HG02884 (cell line): ENCODE data around the gene CLN6.
"Not testable (repeated sequence)": the region's sequence is repeated elsewhere in the genome, so short reads cannot be mapped to it uniquely, and the experiment has no call there.

Experiments
- ATAC-seq: cut with Tn5 transposase; IDR thresholded peaks from one replicate; pipeline ENCODE4 v1.9.1; 2021; ENCODE audit warnings: mild to moderate bottlenecking, moderate library complexity; ENCODE audit not compliant: unreplicated experiment

Gene CLN6

DNA sequence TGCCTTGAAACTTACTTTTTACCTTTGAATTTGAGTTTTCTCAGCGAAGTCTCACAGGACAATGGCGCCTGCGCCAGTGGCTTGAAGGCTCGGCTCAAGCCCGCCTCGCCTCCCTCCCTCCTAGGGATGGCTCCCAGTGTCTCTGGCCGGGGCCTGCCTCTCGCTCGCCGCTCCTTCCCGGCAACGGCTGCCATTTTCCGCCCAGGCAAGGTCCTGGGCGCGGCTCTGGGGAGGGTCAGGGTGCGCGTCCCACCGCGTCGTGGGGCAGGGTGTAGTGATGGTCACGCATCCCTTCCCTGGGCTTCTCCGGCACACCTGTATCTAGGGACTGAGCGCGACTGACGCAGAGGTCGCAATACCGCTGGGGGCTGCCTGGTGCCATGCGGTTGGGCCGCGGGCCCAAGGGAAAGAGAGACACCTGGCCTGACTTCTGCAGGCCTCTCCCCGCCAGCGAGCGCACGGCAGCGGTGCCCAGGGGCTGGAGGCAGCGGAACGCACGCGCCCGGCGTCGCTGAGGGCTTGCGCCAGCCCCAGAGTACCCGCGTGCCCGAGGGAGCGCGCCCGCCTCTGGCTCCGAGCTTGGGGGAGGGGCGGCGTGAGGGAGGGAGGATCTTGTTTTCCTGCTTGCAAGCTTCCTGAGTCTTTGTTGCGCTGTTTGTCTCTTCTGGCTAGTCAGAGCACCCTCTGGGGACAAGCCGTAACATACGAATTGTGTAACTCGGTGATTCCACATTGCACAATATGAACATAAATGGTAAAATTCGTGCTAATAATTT lies 27.3 kb upstream of the CLN6 start:
- no peak for ATAC-seq

DNA sequence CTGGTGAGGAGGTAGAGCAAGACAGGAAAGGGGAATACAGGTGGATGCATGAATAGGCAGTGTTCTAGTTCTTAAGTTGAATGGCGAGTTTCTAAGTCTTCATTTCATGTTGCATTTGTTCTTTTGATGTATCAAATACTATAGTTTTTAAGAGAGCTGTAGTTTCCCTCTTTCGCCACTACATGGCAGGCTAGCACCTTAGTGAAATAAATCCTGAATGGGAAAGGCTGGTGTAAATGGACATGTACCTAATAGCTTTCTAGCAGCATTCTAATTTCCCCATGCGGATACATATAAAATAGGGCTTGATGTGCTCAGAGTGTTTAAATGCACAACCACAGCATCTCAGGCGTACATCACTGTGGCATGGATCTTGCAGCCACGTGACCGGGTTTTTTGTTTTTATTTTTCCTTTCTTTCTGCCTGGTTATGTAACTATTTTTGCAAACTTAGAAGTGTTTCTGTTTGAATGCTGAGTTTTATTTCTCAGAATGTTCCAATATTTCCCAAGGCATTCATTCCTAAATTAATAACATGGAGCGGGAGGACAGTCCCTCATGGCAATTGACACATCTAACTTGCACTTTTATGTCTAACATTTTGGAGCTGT lies 23.5 kb upstream of the CLN6 start:
- ATAC-seq, result no peak

DNA sequence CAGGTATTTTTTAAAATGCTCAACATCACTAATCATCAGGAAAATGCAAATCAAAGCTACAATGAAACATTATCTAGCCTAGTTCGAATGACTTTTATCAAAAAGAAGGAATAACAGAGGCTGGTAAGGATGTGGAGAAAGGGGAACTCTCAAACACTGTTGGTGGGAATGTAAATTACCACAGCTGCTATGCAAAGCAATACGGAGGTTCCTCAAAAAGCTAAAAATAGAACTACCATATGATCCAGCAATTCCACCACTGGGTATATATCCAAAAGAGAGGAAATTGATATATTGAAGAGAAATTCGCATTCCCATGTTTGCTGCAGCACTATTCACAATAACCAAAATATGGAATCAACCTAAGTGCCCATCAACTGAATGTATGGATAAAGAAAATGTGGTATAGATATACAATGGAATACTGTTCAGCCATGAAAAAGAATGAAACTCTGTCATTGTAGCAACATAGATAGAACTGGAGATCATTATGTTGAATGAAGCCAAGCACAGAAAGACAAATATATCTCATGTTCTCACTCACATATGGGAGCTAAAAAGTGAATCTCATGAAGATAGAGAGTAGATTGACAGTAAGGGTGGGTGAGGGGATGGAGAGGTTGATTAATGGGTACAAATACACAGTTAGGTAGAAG lies 19.7 kb upstream of the CLN6 start:
- no peak for ATAC-seq

DNA sequence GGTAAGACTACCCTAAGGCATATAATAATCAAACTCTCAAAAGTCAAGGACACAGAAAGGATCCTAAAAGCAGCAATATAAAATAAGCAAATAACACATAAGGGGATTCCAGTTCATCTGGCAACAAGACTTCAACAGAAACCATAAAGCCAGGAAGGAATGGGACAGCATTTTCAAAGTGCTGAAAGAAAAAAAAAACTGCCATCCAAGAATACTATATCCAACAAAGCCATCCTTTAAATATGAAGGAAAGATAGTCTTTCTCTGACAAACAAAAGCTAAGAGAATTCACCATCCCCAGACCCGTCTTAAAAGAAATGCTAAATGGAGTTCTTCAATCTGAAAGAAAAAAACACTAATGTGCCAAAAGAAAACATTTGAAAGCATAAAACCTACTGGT lies 14.7 kb upstream of the CLN6 start:
- ATAC-seq, result no peak

DNA sequence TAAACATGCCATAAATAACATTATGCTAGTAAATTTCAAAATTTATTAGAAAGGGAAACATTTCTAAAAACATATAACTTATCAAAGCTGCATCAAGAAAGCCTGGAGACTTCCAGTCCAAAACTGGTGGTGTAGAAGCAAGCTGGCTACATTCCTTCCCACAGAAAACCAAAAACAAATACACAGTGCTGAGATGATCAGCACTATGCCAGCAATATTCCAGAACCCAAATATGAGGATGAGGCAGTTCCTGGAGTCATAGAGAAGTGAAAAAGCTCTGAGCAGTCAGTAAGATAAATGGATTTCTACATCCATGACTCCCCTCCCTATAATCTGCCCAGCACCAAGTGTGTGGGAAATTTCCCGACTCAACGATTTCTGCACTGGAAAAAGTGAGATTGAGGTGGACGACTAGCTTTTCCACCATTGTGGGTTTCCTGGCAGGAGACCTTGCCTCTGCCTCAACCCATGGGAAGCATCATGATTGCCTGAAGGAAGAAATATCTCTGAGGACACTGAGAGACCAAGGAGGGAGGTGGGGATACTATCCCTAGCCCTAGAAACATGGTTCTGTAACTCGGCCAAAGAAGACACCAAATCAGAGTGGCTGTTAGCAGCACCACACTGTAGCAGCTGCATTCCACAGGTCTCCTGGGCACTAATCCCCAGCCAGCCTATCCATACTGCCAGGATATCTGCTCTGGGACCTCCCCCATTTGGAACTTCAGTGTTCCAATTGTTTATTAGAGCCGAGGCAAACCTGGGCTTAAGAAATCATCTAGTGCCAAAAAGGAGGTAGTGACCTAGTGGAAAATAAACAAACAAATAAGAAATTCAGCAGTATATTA lies 11.8 kb upstream of the CLN6 start:
- ATAC-seq, result no peak

DNA sequence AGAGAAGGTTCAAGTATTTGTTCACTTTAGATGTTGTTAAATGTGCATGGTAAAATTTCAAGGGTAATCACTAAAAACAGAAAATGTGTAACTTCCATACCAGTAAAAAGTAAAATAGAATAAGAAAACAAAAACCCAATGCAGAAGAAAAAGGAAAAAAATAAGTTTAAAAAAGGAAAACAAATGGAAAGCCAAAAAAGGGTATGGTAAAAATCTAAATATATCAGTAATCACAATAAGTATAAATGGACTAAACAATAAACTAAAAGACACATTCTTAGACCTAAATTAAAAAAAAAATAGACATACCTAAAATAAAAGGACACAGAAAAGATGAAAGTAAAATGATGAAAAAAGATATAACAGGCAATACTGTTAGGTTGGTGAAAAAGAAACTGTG lies 9.5 kb upstream of the CLN6 start:
- no peak for ATAC-seq

DNA sequence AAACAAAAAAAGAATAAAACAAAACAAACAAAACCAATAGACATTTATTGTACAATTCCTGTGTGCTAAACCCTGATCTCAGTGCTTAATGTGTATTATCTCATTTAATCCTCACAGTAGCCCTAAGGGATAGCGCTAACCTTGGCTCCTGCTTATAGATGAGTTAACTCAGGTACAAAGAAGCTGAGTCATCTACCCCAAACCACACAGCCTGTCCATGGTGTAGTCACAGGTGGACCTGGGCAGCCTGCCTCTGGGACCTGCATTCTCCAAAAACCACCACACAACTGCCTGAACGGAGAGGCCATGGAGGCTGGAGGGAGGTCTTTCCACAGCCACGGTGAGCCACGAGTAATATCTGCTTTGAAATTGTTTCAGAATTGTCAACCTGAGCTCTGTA lies 5.5 kb upstream of the CLN6 start:
- no peak for ATAC-seq

DNA sequence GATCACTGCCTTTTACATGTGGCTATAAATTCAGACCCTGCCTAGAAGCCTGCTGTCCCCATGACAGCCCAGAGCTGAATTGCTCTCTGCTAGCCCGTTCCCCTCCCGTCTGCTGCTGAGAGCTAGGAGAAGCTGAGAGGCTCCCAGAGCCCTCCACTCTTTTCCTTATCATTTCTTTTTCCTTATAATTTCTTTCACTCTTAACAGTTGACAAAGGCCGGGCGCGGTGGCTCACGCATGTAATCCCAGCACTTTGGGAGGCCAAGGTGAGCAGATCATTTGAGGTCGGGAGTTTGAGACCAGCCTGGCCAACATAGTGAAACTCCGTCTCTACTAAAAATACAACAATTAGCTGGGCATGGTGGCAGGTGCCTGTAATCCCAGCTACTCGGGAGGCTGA lies 5.0 kb upstream of the CLN6 start:
- ATAC-seq, result not testable (repeated sequence)

DNA sequence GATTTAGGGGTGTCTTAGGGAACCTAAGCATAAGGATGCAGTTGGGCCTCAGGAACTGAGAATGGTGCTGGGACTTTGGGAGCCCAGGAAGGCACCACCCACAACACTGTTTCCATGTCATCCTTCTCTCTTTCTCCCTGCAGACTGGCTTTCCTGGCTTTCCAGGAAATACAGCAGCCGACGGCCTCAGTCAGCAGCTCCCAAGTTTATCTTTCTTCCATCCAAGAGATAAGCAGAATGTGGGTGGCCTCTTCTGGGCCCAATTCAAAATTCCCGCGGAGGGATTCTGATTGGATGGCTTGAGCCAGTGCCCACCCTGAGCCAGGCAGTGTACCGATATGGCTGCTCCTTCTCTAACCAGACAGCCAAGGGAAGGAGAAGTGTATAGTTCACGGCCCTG lies 4.5 kb upstream of the CLN6 start:
- no peak for ATAC-seq

DNA sequence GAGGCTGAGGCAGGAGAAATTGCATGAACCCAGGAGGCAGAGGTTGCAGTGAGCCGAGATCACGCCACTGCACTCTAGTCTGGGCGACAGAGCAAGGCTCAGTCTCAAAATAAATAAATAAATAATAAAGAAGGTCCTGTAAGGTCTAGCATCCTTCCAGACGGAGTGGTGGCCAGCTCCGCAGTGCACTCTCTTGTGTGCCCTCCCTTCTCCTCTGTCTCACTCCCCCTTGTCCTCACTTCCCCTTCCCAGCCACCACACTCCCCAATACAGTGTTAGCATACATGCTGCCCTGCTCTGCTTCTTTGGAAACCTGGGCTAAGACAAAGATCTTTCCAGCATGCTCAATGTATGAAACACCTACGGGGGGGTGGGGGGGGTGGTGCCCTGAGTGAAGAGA lies 3.4 kb upstream of the CLN6 start:
- no peak for ATAC-seq

DNA sequence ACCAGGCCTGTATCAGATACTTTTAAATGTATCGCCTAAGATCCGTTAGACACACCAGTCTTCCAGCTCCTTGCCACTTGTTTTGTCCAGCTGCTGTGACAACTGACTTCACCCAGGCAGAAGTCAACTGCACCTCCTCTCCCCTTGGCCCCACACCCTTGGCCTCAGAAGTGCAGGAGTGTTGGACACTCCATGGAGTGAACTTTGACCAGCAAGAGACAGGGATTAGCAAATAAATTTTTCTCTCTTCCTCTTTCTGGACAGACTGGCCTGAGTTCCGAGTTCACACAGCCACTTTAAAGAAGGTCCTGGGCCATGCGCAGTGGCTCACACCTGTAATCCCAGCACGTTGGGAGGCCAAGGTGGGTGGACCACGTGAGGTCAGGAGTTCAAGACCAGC lies 2.9 kb upstream of the CLN6 start:
- ATAC-seq, result no peak

DNA sequence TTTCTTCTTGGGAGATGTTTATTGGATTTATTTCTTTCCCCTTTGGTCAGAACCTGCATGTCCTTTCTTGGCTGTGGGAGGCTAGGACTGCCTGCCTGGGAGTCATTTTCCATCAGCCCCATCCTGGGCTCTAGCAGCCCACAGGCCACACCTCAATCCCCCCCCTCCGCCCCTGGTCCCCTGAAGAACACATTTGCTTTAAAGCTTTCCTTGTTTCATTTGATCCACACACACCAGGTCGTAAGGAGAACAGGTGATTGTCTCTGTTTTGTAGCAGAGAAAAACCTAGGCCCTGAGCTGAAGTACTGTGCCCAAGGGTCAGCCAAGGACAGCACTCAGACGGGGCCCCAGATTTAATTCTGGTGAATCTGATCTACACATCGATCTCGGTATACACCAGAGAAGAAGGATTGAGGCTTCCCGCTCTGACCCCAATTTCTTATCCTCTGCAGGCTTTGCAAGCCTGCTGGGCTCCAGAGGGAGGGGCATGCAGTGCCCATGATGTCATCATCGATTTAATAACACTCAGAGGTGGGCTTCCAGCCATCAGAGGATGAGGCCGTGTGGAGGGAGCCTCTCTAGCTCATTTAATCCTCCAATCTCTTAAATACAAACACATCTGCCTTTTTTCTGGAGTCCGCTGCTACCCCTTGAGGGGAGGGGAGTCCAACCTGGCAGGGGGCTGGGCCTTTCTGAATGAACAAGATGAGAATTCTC lies 1.7 kb upstream of the CLN6 start:
- no peak for ATAC-seq

DNA sequence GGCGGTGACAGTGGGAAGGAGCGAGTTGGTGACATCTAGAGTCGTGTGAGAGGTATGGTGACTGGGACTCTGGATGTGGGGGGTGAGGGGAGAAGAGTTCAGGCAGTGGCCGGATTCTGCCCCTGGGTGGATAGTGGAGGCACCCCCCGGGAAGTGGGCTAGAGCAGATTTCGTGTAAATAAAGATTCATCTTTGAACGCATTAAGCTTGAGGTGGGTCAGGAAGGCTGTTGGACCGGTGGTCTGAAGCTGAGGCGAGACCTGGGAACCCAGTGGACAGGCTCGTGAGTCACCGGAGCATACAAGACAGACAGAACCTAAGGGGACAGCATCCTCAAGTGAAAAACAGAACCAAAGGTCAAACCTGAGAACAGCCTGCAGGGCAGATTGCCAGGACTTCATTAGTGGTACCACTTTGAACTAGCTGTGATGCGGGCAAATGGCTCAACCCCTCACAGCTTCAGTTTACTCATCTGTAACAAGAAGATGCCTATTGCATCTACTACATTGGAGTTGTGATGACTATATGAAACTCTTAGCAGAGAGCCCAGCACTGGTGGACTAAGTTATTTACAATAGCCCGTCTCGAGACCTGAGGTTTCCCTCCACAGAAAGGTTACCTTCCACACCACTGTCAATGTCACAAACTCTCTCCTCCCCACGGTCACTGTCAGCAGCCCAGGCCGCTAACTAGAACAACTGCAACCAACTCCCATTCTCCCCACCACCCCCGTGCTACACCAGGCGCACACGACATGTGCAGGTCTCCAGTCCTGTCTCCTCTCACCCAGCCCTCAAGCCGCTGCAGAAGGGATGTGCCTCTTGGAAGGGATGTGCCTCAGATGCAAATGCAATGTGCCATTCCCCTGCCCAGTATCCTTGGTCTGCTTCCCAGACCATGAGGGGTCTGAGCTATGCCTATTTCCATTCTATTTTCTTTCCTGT lies 901 bp upstream of the CLN6 start:
- no peak for ATAC-seq

DNA sequence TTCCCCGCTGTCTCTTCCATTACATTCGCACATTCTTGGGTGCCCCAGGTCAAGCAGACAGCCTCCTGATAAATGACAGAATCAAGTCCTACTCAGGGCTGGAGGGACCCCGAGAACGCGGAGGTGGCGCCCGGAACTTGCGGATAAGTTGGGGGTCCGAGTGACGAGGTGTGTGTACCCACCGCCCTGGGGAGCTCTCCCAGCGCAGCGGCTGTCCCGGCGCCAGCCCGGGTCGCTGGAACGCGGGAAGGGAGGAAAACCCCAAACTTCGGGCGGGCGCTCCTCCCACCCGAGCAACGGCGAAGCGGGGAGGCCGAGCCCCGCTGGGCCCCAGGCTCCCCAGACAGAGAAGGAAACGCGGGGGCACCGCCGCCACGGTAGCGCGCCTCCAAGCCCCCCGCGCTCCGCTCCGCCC lies 550 bp downstream of the CLN6 start:
- peak; percentile 21 for ATAC-seq

DNA sequence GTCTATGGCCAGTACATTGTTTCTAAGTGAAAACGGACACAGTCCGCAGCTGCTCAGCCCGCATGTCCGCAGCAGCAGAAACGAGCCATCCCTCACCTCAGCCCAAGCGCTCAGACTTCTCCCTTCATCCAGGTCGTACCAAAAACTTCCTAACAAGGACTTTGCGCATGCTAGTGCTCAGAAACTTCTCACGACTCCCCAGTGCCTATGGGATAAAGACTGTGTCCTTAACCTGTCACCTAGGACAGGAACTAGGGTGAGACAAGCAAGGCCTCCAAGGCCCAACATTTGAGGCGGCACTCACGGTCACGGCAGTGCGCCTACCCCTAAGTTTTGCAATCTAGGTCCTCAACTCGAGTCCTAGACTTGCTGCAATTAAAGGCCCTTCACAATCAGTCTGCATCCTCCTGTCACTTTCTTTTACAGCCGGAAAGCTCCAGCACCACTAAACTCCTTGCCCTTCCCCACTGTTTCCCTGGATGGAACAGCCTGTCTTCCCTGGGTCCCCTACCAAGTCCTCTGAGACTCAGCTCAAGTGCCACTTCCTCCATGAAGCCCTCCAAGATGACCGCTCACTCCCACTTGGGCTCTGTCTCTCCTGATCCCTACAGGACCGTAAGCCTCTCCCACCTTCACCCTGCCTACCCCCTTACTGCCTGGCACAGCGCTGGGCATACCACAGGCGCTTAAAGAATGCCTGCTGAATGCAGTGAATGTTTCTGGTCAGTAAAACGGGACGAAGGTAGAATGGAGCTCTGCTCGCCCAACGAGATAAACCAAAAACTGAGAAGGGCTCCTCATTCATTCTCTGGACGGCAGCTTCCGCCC lies 1.2 kb downstream of the CLN6 start:
- no peak for ATAC-seq

DNA sequence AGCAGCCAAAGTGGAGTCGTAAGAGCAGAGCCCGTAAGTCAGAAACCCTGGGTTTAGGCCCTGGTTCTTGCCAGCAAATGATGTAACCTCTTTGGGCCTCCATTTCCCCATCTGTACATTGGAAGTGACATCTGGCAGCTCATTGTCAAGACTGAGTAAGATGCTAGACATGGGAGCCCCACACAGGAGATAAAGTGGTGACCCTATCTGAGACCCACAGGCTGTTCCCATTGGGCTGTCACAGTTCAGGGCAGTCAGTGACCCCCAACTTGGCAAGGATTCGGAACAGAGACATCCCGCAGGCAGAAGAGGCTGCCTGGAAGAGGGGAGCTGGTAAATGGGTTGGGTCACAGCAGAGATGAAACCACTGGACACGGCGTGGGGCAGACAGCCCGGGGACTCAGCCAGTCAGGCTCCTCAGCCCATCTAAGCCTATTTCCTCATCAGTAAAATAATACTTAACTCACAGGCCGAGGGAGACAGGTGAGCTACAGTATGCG lies 1.8 kb downstream of the CLN6 start:
- no peak for ATAC-seq

DNA sequence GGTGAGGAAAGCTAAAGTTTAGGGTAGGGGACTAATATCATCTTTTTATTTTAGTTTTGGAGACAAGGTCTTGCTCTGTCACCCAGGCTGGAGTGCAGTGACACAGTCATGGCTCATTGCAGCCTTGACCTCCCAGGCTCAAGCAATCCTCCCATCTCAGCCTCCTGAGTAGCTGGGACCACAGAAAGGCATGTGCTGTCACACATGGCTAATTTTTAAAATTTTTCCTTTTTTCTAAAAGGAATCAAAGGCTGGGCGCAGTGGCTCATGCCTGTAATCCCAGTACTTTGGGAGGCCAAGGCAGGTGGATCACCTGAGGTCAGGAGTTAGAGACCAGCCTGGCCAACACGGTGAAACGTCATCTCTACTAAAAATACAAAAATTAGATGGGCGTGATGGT lies 4.1 kb downstream of the CLN6 start:
- ATAC-seq, result not testable (repeated sequence)

DNA sequence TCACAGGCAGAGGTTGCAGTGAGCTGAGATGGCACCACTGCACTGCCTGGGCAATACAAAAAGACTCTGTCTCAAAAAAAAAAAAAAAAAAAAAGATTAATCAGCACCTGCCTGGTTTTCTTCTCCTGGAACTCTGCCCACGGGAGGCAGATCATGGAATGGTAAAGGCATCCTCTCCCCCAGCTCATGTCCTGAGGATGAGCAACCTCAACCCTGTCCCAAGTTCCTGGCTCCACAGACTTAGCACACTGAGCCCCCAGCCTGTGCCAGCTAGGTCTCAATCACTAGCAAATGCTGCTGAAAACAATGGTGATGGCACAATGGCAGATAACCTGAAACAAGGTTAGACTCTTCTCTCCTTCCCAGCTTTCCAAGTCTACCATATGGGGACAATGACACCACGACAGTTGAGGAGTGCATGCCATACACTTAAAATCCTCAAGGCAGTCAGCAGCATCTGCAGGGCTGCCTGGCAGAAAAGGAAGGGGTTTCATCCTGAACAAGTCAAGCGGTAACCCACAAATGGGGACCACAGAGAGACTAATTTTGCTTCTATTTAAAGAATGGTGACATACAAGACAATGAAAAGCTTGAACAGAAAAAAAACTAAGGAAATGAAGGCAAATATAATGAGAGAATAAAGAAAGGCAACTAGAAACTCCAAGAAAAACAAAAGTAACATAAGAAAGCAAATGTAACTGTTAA lies 4.8 kb downstream of the CLN6 start:
- no peak for ATAC-seq
